GM12878 (cell line): ENCODE data around the gene RP2. TPM values are rescaled to one million over a fixed set of nuclear protein-coding genes. Genes with fewer than 3 reads are reported as not detected.

ENCODE experiments used
- ATAC-seq: fragments of 200-7000 bp; cut with Tn5 transposase; 3 replicates; pipeline ENCODE4 v1.9.1; 2020; ENCODE audit warnings: mild to moderate bottlenecking, moderate library complexity
- BruUV-seq: library from RNA; stranded (reverse); fragments of 400-500 nt; replicated peaks from 2 replicates; lab custom pipeline; 2021; lab: Mats Ljungman, UMichigan
- CTCF ChIA-PET: fragments of 300-600 bp; sonication (Branson Sonifier 250); formaldehyde crosslinking; extraction: SDS; loops from one replicate; lab custom pipeline; 2021; ENCODE audit warnings: inconsistent platforms; lab: Yijun Ruan, JAX
- POLR2A ChIA-PET: fragments of 350-600 bp; formaldehyde crosslinking; extraction: SDS; loops from one replicate; lab custom pipeline; 2021; ENCODE audit warnings: inconsistent platforms; lab: Charles Lee
- RAD21 ChIA-PET: fragments of 300-600 bp; sonication (Branson Sonifier 250); formaldehyde crosslinking; loops from one replicate; lab custom pipeline; 2023; ENCODE audit warnings: antibody characterized with exemption; ENCODE audit not compliant: unreplicated experiment; lab: Charles Lee
- SMC1A ChIA-PET: fragments of 300-600 bp; sonication (Branson Sonifier 250); formaldehyde crosslinking; loops from one replicate; lab custom pipeline; 2023; ENCODE audit not compliant: unreplicated experiment, uncharacterized antibody; lab: Charles Lee
- DNase-seq: peaks from one replicate; pipeline ENCODE4 v3.0.0-alpha.2; 2011; ENCODE audit warnings: low read depth, low spot score
- FAIRE-seq: peaks from 3 replicates; lab custom pipeline; 2011; peaks lifted over from hg19 to GRCh38; lab: Jason Lieb, UNC
- H2AFZ ChIP-seq: 2 replicates; pipeline ENCODE4 v1.6.0; 2011; ENCODE audit warnings: low read depth, low read length, control low read depth; ENCODE audit not compliant: control insufficient read depth
- H3K27ac ChIP-seq: 2 replicates; pipeline ENCODE4 v1.5.1; 2011; ENCODE audit warnings: control low read depth; ENCODE audit not compliant: control insufficient read depth, insufficient read depth
- H3K27me3 ChIP-seq, 2 experiments: replicated peaks in 1 of 2; 2 replicates each; pipeline versions ENCODE4 v1.6.0 to v1.6.1; 2011; ENCODE audit warnings: low read length in 1 of 2; ENCODE audit not compliant: control insufficient read depth in 2 of 2, insufficient read depth in 2 of 2
- H3K36me3 ChIP-seq, 2 experiments: 2 replicates each; pipeline ENCODE4 v1.5.1; 2011; ENCODE audit warnings: low read length in 1 of 2; ENCODE audit not compliant: control insufficient read depth in 2 of 2, insufficient read depth in 2 of 2
- H3K4me1 ChIP-seq: 2 replicates; pipeline ENCODE4 v1.6.1; 2011; ENCODE audit warnings: mild to moderate bottlenecking, low read length, moderate library complexity, mixed read lengths; ENCODE audit not compliant: control insufficient read depth, insufficient read depth
- H3K4me2 ChIP-seq: 2 replicates; pipeline ENCODE4 v1.6.0; 2011; ENCODE audit warnings: control low read depth; ENCODE audit not compliant: control insufficient read depth, insufficient read depth
- H3K4me3 ChIP-seq: fragments of 200-600 bp; sonication (generic); 2 replicates; pipeline ENCODE4 v1.5.1; 2016
- H3K79me2 ChIP-seq: 2 replicates; pipeline ENCODE4 v1.6.0; 2011; ENCODE audit warnings: low read length; ENCODE audit not compliant: control insufficient read depth, insufficient read depth
- H3K9ac ChIP-seq: 2 replicates; pipeline ENCODE4 v1.8.0; 2011; ENCODE audit warnings: low read length, control low read depth, mixed read lengths; ENCODE audit not compliant: control insufficient read depth, insufficient read depth
- H3K9me3 ChIP-seq: replicated peaks from 3 replicates; pipeline ENCODE4 v1.5.1; 2011; ENCODE audit warnings: mild to moderate bottlenecking, low read length; ENCODE audit not compliant: control insufficient read depth, insufficient read depth
- H4K20me1 ChIP-seq: 2 replicates; pipeline ENCODE4 v1.6.0; 2011; ENCODE audit not compliant: control insufficient read depth, insufficient read depth
- CBX5 ChIP-seq: sonication (generic); IDR thresholded peaks from 2 replicates; pipeline ENCODE4 v1.6.1; 2016; ENCODE audit warnings: low read depth, moderate library complexity, mild to moderate bottlenecking, inconsistent platforms
- CEBPZ ChIP-seq: fragments of 150-350 bp; IDR thresholded peaks from 2 replicates; pipeline ENCODE4 v1.6.1; 2016; ENCODE audit warnings: low read depth, low read length
- EP300 ChIP-seq, 2 experiments: fragments of 150-350 bp in 1 of 2; IDR thresholded peaks; 2 replicates each; pipeline ENCODE4 v1.6.1; 2011 to 2012; ENCODE audit warnings: low read depth in 2 of 2, low read length in 2 of 2, borderline replicate concordance in 1 of 2, improper control_type of control experiment in 1 of 2, inconsistent platforms in 1 of 2; ENCODE audit not compliant: control insufficient read depth in 1 of 2
- JUND ChIP-seq: IDR thresholded peaks from 2 replicates; pipeline ENCODE4 v1.6.1; 2012; ENCODE audit warnings: low read depth, mild to moderate bottlenecking, low read length, improper control_type of control experiment, moderate library complexity
- NBN ChIP-seq: fragments of 450-650 bp; IDR thresholded peaks from 2 replicates; pipeline ENCODE4 v1.6.1; 2016
- PRDM15 ChIP-seq: fragments of 450-650 bp; formaldehyde crosslinking; IDR thresholded peaks from 2 replicates; pipeline ENCODE4 v1.4.0; 2020; ENCODE audit warnings: mild to moderate bottlenecking, moderate library complexity
- RBBP5 ChIP-seq: fragments of 200-600 bp; sonication (generic); conservative IDR thresholded peaks from 2 replicates; pipeline ENCODE4 v1.6.1; 2016
- RUNX3 ChIP-seq: IDR thresholded peaks from 2 replicates; pipeline ENCODE4 v1.6.1; 2012; ENCODE audit warnings: low read length, inconsistent platforms
- SKIL ChIP-seq: fragments of 450-650 bp; IDR thresholded peaks from 2 replicates; pipeline ENCODE4 v1.6.1; 2017; ENCODE audit warnings: mild to moderate bottlenecking, low read depth, inconsistent platforms; ENCODE audit not compliant: poor library complexity, severe bottlenecking
- TARDBP ChIP-seq: IDR thresholded peaks from 2 replicates; pipeline ENCODE4 v1.6.1; 2016; ENCODE audit warnings: borderline replicate concordance
- TCF7 ChIP-seq: IDR thresholded peaks from 2 replicates; pipeline ENCODE4 v1.6.1; 2014; ENCODE audit warnings: antibody characterized with exemption, borderline replicate concordance
- USF2 ChIP-seq: IDR thresholded peaks from 2 replicates; pipeline ENCODE4 v1.6.1; 2011; ENCODE audit warnings: low read depth, low read length, improper control_type of control experiment, borderline replicate concordance
- ZZZ3 ChIP-seq: IDR thresholded peaks from 2 replicates; pipeline ENCODE4 v1.6.1; 2011; ENCODE audit warnings: low read depth; ENCODE audit not compliant: control insufficient read depth, insufficient read length
- in situ Hi-C: fragments of 300-500 bp; cut with MboI; formaldehyde crosslinking; loops from 9 replicates; pipeline ENCODE4 v1.14.3; 2018; ENCODE audit warnings: mixed read lengths
- intact Hi-C: fragments of 100-400 bp; cut with micrococcal nuclease; formaldehyde crosslinking; loops from one replicate; pipeline ENCODE4 v1.14.2; 2022; ENCODE audit not compliant: unreplicated experiment
- polyA plus RNA-seq, 11 experiments: library from polyadenylated mRNA; depleted of rRNA in 4 of 11; unstranded in 6 of 11; stranded (reverse) in 5 of 11; fragments of >200 nt; fragmentation: Nextera tagmentation in 4 of 11; fragmentation: Illumina TruSeq in 1 of 11; extraction: Ambion mirVana in 4 of 11; extraction: Trizol in 1 of 11; gene quantifications; 1 replicate in 1 of 11; 2 replicates in 10 of 11; pipeline versions ENCODE4 v1.2.1 to v1.2.3, GENCODE V29; 2011 to 2016; ENCODE audit warnings: inconsistent platforms in 2 of 11, missing spikeins in 2 of 11, low read depth in 1 of 11
- total RNA-seq, 4 experiments: library from RNA; depleted of rRNA in 3 of 4; stranded (reverse); fragments of >200 nt in 3 of 4; fragmentation: Illumina TruSeq in 1 of 4; extraction: Trizol in 1 of 4; gene quantifications; 2 replicates each; pipeline versions ENCODE4 v1.2.1 to v1.2.3, GENCODE V29; 2013 to 2021

The RP2 gene
- total and polyA plus RNA-seq, 10 of the 15 experiments (the other 5 are each of a cell fraction or from before 2014, with no cell fraction given): 3.5 to 11.0 (median 5.7) TPM

GRCh38 chrX:46849933-46850332 lies 13.1 kb downstream of the RP2 start:
- Histone ChIP-seq H3K27ac (no peak overlapping the region), H3K4me2 (no peak overlapping the region), H3K4me1 (no peaks in the 10 kb centered on the region), H3K9ac (no peak overlapping the region), H3K4me3 (no peak overlapping the region), H3K27me3 (no peaks in the 10 kb centered on the region), H2AFZ (no peak overlapping the region), H4K20me1 (no peaks in the 10 kb centered on the region), H3K9me3 (no peaks in the 10 kb centered on the region), H3K36me3 (no peaks in the 10 kb centered on the region; a peak in 1 of 4 replicates), H3K79me2 (no peaks in the 10 kb centered on the region)
- CTCF ChIA-PET: interaction anchor here (2.1 kb wide), 1 partner anchor 10 kb away, joined by 6 read pairs; no protein-coding TSS in a partner anchor
- ATAC-seq (no peak), DNase-seq (no peak), FAIRE-seq (no peak)
- in situ Hi-C loops (no loop called here), intact Hi-C loops (no loop called here)
- POLR2A ChIA-PET: no interaction called here
- BruUV-seq: no TSS peak
- RAD21 ChIA-PET: interaction anchor here (0.9 kb wide), 1 partner anchor 9 kb away, joined by 3 read pairs; no protein-coding TSS in a partner anchor
- SMC1A ChIA-PET: interaction anchor here (0.6 to 1.6 kb wide), 5 partner anchors 9 to 244 kb away, joined by 3 to 5 read pairs (median 3); no protein-coding TSS in a partner anchor
- TF ChIP-seq CBX5 (no peak), TCF7 (no peak), EP300 (IDR thresholded peaks at IDR 0.05; ENCODE audit: borderline replicate concordance in 1 of 2, control insufficient read depth in 1 of 2, low read depth in 2 of 2, low read length in 2 of 2) (no peak), CEBPZ (no peak), TARDBP (no peak), PRDM15 (CRISPR knock-in tag) (no peak), NBN (no peak), SKIL (no peak), USF2 (no peak), JUND (no peak), ZZZ3 (no peak), RUNX3 (no peak), RBBP5 (no peak)
